Activated naive CD8-positive, alpha-beta T cell treated with anti-CD3 and anti-CD28 coated beads for 36 hours (primary cell): Measurements from ENCODE around the gene SIAH3. TPM values are rescaled to one million over a fixed set of nuclear protein-coding genes. Genes with fewer than 3 reads are reported as not detected.
"Not testable (repeated sequence)": the region's sequence is repeated elsewhere in the genome, so short reads cannot be mapped to it uniquely, and the experiment has no call there.

Source experiments
- DNase-seq: peaks from one replicate; pipeline ENCODE4 v3.0.0; 2021
- H3K27ac Mint-ChIP-seq: one replicate; pipeline ENCODE4 v1.8.0; 2022; ENCODE audit warnings: mild to moderate bottlenecking, moderate library complexity, mixed read lengths
- H3K27me3 Mint-ChIP-seq: one replicate; pipeline ENCODE4 v1.8.0; 2022; ENCODE audit warnings: mild to moderate bottlenecking, mixed read lengths
- H3K36me3 Mint-ChIP-seq: one replicate; pipeline ENCODE4 v1.8.0; 2021; ENCODE audit warnings: mild to moderate bottlenecking, mixed read lengths
- H3K4me1 Mint-ChIP-seq: one replicate; pipeline ENCODE4 v1.8.0; 2021; ENCODE audit warnings: mixed read lengths
- H3K4me3 Mint-ChIP-seq: one replicate; pipeline ENCODE4 v1.8.0; 2022; ENCODE audit warnings: mild to moderate bottlenecking, moderate library complexity, mixed read lengths
- H3K9me3 Mint-ChIP-seq: one replicate; pipeline ENCODE4 v1.8.0; 2022; ENCODE audit warnings: mixed read lengths
- total RNA-seq, 2 experiments: library from RNA; stranded (reverse); gene quantifications; one replicate each; pipeline ENCODE4 v1.2.3, GENCODE V29; 2021

SIAH3 gene
- total RNA-seq, 2 experiments from 2014 or later: 0.30 to 0.33 TPM

DNA sequence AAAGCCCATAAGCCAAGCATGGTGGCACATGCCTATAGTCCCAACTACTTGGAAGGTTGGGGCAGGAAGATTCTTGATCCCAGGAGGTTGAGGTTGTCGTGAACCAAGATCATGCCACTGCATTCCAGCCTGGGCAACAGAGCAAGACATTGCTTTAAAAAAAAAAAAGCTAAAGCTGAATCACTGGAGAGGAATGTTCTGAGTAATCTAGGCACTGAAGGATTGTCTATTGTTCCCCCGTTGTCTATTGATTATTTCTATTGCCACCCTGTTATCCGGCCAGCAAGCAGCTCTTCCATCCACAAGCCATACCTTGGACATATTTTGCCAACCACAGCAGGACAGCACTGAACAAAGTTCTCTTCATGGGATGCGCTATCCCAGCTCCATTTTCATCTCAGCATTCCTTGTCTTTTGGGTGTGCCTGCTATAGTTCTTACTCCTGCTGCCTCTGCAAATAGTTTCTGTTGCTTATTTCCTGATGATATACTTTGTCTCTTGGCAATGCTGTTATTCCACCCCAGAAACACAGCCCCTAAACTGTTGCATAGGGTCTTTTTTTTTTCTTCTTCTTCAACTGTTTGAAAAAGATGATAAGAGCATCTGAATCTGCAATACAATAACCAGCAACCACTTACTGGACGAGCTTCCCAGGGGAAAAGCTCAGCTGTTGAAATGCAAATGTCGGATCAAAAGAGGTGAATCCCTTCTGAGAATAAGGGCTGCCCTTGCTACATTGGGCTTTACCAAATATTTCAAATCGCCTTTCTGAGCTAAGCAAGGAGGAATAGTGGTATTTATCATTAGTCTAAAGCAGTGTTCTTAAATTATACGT, 22.2 kb upstream of the SIAH3 start:
- Mint-ChIP-seq H3K9me3 (no peaks in the 10 kb centered on the region), H3K36me3 (no peaks in the 10 kb centered on the region), H3K4me3 (no peak overlapping the region), H3K4me1 (peaks cover 2% of the 10 kb centered on the region), H3K27ac (no peak overlapping the region), H3K27me3 (no peaks in the 10 kb centered on the region)
- no peak for DNase-seq

DNA sequence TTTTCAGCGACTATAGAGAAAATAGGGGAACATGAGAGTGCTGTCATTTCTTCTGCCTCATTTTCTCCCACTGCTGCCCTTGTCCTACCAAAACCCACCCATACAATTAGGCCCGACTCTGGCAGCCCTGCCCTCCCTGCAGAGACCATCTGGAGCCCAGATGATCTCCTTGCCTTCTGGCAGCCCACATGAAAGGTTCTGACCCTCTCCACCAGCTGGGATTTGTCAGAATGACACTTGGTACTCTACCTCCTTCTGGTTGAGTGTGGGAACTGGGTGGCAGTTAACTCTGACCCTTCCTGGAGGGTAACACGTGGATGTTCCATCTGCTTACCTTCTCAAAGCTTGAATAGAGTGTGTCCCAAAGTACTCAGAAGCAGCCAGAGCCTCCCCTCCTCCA, 21.0 kb upstream of the SIAH3 start:
- Mint-ChIP-seq H3K9me3 (no peaks in the 10 kb centered on the region), H3K4me1 (peaks cover 2% of the 10 kb centered on the region), H3K27me3 (no peaks in the 10 kb centered on the region), H3K4me3 (no peak overlapping the region), H3K27ac (no peak overlapping the region), H3K36me3 (no peaks in the 10 kb centered on the region)
- no peak for DNase-seq

DNA sequence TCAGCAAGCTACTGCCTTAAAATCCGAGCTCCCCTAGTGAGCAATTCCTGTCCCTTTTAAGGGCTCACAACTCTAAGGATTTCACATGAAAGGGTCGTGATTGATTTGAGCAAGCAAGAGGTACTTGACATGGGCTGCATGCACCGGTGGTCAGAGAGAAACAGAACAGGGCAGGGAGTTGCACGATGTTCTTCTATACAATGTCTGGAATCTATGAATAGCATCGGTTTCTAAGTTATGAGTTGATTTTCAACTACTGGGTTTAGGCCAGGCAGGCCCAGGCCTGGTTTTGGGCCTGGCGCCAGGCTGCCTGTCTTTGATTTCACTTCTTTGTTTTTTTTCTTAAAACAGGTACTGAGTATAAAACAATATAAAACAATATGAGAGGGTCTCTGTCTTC, 19.6 kb upstream of the SIAH3 start:
- not testable (repeated sequence) for H3K4me1 Mint-ChIP-seq, H3K36me3 Mint-ChIP-seq, H3K4me3 Mint-ChIP-seq, H3K9me3 Mint-ChIP-seq, DNase-seq, H3K27ac Mint-ChIP-seq, H3K27me3 Mint-ChIP-seq

DNA sequence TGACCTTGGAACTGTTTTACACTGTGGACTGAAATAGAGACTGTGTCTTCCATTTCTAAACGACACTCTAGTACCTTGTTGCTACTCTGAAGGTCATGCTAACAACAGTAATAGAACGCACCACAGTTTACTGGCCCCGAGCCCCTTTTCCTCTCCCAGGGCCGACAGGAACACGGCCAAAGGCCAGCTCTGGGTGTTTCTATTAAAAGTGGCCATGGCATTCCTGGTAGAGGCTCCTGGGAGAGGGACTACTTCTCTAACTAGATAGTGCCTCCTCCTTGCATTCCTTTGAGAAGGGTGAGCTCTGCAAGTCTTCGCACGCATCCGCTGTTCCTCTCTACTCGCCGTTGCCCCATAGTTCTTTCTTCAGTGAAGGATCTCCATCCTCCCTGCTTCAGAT, 18.7 kb upstream of the SIAH3 start:
- no peak overlapping the region for H3K4me3 Mint-ChIP-seq
- no peaks in the 10 kb centered on the region for H3K36me3 Mint-ChIP-seq
- H3K4me1 Mint-ChIP-seq: no peaks in the 10 kb centered on the region
- H3K27ac Mint-ChIP-seq: no peak overlapping the region
- no peak for DNase-seq
- H3K27me3 Mint-ChIP-seq: no peaks in the 10 kb centered on the region
- peaks cover 2% of the 10 kb centered on the region for H3K9me3 Mint-ChIP-seq

DNA sequence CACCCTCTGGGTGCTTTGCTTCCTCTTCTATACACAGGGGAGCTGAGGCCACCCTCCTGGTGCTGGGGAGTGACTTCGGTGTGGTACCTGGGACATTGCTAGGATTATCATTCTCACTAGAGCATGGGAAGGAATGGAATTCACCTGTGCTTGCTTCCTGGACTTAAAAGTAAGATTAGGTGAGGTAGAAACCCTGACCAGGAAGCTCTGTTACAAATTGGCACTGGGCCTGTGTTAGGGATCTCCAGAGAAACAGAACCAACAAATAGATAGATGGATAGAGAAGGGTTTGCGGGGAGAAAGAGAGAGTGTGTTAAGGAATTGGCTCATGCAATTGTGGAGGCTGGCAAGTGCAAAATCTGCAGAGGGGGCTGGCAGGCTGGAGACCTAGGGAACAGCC, 13.9 kb upstream of the SIAH3 start:
- Mint-ChIP-seq H3K27ac (no peak overlapping the region), H3K9me3 (peaks cover 2% of the 10 kb centered on the region), H3K36me3 (no peaks in the 10 kb centered on the region), H3K4me3 (no peak overlapping the region), H3K27me3 (no peaks in the 10 kb centered on the region), H3K4me1 (no peaks in the 10 kb centered on the region)
- DNase-seq: no peak

DNA sequence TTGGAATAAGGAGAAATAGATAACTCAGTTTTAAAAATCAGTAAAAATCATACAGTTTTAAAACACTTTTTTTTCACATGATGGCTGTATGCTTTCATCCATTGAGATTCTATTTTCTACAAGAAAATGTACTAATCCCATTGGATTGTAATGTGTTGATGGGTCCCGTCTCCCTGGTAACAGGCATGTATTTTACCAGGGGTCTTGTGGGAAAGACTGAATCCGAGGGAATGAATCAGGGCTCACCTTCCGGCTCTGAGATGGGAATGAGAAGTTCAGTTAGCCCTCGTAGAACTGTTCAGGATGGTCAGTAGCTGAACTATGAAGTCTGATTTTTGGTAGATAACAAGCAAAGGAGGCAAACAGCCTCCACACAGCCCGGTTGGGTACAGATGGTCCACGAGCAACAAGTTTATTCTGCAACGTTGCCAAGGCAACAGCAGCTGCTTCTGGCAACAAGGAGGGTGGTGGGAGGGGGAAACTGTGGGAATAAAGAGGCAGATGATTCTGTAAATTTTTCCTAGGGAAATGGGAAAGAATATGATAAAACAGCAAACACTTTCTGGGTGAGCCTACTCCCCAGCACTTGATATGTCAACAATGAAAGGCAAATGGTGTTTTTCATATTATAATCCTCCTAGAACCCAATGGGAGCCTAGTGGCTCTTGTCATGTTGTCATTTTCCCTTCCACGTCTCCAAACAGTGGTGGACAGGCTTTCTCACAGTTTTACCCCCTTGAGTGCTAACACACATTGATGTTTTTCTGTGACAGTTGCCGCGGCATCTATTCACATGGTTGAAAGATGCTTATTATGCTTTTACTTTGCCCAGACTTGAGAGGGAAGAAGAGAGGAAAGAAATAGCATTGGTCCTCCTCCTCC, 12.4 kb upstream of the SIAH3 start:
- H3K4me3 Mint-ChIP-seq: no peak overlapping the region
- no peak overlapping the region for H3K27ac Mint-ChIP-seq
- H3K4me1 Mint-ChIP-seq: no peaks in the 10 kb centered on the region
- peaks cover 2% of the 10 kb centered on the region for H3K9me3 Mint-ChIP-seq
- H3K36me3 Mint-ChIP-seq: no peaks in the 10 kb centered on the region
- no peaks in the 10 kb centered on the region for H3K27me3 Mint-ChIP-seq
- DNase-seq: no peak

DNA sequence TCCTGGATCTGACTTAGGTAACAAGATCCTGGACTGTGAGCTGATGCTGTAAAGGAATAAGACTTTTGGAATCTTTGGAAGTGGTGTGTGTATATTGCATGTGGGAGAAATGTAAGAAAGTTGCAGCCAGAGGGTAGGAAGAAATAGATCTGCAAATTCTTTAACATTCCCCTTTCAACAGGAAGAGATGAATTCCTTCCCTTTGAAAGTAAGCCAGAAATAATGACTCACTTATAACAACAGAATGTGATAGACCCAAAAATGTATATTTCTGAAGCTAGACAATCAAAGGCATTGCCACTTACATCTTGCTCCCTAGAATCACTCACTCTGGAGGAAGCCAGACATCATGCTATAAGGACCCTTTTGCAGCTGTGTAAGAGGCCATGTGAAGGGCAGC, 9.8 kb upstream of the SIAH3 start:
- no peak overlapping the region for H3K4me3 Mint-ChIP-seq
- no peaks in the 10 kb centered on the region for H3K4me1 Mint-ChIP-seq
- H3K36me3 Mint-ChIP-seq: no peaks in the 10 kb centered on the region
- H3K27me3 Mint-ChIP-seq: no peaks in the 10 kb centered on the region
- no peak for DNase-seq
- no peaks in the 10 kb centered on the region for H3K9me3 Mint-ChIP-seq
- H3K27ac Mint-ChIP-seq: no peak overlapping the region

DNA sequence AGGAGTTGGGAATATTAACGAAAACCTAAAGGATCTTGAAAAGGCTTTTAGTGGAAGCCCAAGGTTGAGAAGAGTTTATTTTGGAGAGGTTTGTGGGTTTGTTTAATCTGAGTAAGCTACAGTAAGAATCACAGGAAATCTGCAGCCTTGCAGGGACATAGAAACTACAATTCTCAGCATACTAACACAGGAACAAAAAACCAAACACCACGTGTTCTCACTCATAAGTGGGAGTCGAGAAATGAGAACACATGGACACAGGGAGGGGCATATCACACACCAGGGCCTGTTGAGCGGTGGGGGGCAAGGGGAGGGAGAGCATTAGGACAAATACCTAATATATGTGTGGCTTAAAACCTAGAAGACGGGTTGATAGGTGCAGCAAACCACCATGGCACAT, 8.7 kb upstream of the SIAH3 start:
- H3K27me3 Mint-ChIP-seq: no peaks in the 10 kb centered on the region
- H3K9me3 Mint-ChIP-seq: no peaks in the 10 kb centered on the region
- H3K4me1 Mint-ChIP-seq: no peaks in the 10 kb centered on the region
- no peak overlapping the region for H3K27ac Mint-ChIP-seq
- H3K36me3 Mint-ChIP-seq: no peaks in the 10 kb centered on the region
- no peak overlapping the region for H3K4me3 Mint-ChIP-seq
- DNase-seq: no peak

DNA sequence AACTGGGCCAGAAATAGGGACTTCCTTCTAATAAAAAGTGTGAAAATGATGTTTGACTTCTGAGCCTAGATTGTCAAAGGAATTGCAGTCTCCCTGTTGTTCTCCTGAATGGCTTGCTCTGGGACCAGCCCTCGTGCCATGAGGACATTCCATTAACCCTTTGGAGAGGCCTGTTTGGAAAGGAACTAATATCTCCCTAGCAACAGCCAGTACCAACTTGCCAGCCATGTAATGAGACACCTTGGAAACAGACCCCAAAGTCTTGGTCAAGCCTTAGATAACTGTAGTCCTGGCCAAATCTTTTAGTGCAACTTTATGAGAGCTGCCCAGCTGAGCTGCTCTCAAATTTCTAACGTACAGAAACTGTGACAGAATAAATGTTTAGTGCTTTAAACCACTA, 8.2 kb upstream of the SIAH3 start:
- H3K9me3 Mint-ChIP-seq: no peaks in the 10 kb centered on the region
- H3K36me3 Mint-ChIP-seq: no peaks in the 10 kb centered on the region
- H3K27me3 Mint-ChIP-seq: no peaks in the 10 kb centered on the region
- DNase-seq: no peak
- no peaks in the 10 kb centered on the region for H3K4me1 Mint-ChIP-seq
- H3K4me3 Mint-ChIP-seq: no peak overlapping the region
- no peak overlapping the region for H3K27ac Mint-ChIP-seq

DNA sequence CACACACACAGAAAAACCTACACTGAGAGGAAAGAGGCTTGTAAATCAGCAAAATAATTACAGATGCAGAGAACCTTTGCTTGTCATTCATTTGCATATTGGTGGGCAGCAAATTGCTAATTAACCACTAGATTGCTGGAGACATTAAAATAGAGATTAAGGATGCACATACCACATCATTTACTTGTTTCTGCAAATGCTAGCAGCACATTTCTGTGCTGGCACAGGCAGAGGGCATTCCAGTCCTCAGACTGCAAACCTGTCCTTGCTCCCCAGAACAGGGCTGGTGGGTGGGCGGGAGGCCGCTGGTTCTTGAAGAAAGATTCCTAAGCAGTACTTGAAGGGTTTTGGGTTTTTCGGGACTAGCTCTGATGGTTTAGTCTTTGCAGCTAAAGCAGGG, 941 bp upstream of the SIAH3 start:
- peaks cover 6% of the 10 kb centered on the region for H3K9me3 Mint-ChIP-seq
- no peak overlapping the region for H3K27ac Mint-ChIP-seq
- peaks cover 14% of the 10 kb centered on the region for H3K27me3 Mint-ChIP-seq
- no peaks in the 10 kb centered on the region for H3K36me3 Mint-ChIP-seq
- no peak for DNase-seq
- peaks cover 43% of the 10 kb centered on the region for H3K4me1 Mint-ChIP-seq
- H3K4me3 Mint-ChIP-seq: no peak overlapping the region

DNA sequence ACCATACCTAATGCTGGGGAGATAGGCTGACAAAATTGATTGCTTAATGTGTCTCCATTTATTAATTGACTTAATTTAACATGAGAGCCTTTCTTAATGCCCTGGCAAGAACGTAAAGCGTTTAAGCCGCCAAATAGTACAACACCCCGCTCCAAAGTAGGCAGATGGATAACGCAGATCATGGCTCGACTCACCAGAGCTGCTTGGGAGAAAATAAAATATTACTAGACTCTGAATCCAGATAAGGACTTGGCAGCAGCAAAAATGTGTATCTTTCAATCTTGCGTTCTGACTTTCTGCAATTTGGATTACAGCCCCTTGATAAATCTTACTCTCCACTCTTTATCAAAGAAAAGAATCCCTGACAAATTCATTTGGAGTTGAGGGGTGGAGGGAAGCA, 403 bp upstream of the SIAH3 start:
- H3K36me3 Mint-ChIP-seq: no peaks in the 10 kb centered on the region
- peak overlapping the region; percentile 86 for H3K4me3 Mint-ChIP-seq
- peaks cover 47% of the 10 kb centered on the region for H3K4me1 Mint-ChIP-seq
- DNase-seq: no peak
- H3K9me3 Mint-ChIP-seq: peaks cover 6% of the 10 kb centered on the region
- H3K27me3 Mint-ChIP-seq: peaks cover 14% of the 10 kb centered on the region
- no peak overlapping the region for H3K27ac Mint-ChIP-seq

DNA sequence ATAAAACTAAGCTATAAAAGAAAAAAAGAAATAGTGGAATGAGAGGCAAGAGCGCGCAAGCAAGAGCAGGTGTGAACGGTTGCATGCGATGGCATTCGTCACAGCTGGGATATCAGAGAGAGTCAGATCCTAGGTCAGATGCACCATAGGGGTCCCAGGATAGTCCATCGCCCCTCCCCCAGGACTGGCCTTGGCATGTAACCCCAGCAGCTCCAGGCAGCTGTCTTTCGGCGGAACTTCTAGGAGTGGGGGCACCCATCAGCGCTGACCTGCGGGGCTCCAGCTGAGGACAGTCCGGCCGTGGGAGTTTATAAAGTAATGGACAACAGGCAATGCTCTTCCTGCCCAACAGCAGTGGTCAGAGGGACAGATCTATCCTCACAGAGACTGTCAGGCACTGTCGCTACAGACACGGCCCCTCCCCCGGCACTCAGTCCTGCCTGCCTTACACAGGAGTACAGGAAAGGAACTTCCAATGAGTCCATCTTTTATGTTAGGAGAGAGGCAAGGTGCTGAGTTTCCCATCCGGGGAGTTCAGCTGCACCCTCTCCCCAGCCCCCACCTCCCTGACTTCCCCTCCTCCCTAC, 1.4 kb downstream of the SIAH3 start:
- Mint-ChIP-seq H3K27ac (no peak overlapping the region), H3K36me3 (no peaks in the 10 kb centered on the region), H3K4me3 (peak overlapping the region; percentile 86), H3K9me3 (peaks cover 6% of the 10 kb centered on the region), H3K27me3 (peaks cover 14% of the 10 kb centered on the region), H3K4me1 (peaks cover 47% of the 10 kb centered on the region)
- no peak for DNase-seq

DNA sequence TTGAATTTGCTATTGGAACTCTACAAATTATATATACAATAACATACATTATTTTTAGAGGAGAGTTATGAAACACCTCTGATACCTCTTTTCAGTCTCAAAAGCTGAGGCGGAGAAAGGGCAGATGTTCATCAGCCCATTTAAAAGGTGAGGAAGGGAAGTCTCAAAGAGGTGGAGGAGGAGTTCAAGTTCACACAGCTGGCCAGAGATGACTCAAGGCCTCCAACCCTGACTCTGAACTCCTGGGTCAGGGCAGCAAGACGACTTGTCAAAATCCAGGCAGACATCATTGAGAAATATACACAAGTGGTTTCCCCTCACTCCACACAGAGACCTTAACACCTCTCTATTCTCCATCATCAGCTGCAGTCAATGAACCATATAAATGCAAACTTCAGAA, 2.1 kb downstream of the SIAH3 start:
- H3K27ac Mint-ChIP-seq: no peak overlapping the region
- peak overlapping the region; percentile 86 for H3K4me3 Mint-ChIP-seq
- peaks cover 6% of the 10 kb centered on the region for H3K9me3 Mint-ChIP-seq
- no peaks in the 10 kb centered on the region for H3K36me3 Mint-ChIP-seq
- peaks cover 47% of the 10 kb centered on the region for H3K4me1 Mint-ChIP-seq
- no peak for DNase-seq
- peaks cover 14% of the 10 kb centered on the region for H3K27me3 Mint-ChIP-seq

DNA sequence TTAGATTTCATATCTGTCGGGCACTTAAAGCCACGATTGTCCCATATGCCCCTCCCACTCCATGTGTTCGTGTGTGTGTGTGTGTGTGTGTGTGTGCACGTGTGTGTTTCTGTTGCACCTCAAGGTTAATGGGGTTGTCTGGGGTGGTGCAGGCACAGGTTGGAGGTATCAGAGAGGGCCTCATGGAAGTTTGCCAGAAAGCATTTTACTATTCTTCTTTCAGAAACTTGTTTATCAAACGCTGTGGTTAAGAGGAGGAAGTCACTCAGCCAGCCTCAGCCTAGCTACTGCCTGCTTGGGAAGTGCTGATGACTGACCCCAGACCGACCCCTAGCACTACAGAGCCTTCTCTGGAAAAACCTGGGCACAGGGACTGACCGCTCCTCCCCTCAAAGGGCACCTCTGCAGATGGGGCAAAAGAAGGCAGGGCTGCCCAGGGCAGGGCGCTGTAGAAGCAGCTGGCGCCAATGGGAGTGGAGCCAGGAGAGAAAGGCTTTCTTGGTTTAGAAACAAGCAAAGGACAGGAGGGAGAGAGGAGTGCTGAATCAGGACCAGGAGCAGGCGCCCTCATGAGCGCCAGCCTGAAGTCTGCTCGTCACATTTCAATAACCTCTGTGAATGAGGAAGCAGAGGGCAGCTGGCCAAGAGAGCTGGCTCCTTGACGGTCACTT, 3.9 kb downstream of the SIAH3 start:
- Mint-ChIP-seq H3K36me3 (no peaks in the 10 kb centered on the region), H3K4me1 (peaks cover 47% of the 10 kb centered on the region), H3K4me3 (peak overlapping the region; percentile 42), H3K27me3 (peaks cover 11% of the 10 kb centered on the region), H3K27ac (no peak overlapping the region), H3K9me3 (no peaks in the 10 kb centered on the region)
- DNase-seq: peak; percentile 21

DNA sequence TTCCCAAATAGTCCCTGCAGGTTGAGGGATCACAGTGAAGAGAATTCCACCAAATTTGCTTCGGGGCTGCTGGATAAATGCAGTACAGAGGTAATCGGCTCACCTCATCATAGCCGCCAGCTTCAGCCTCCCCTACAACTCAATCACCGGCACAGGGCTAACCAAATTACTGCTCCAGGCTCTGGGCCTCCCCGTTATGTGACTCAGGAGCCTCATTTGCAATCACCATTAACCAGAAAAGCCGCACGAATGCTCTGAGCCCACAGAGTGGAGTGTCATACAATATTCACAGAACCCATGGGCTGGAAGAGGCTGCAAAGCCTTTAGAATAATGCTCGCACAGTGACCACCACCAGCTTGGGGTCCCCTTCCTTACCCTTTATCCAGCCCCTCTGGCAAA, 4.9 kb downstream of the SIAH3 start:
- Mint-ChIP-seq H3K4me1 (peaks cover 44% of the 10 kb centered on the region), H3K36me3 (no peaks in the 10 kb centered on the region), H3K9me3 (no peaks in the 10 kb centered on the region), H3K27ac (no peak overlapping the region), H3K27me3 (peaks cover 8% of the 10 kb centered on the region), H3K4me3 (no peak overlapping the region)
- no peak for DNase-seq
